Neural cell (in vitro differentiated cells): ENCODE measurements around the gene TNFRSF12A. TPM values are rescaled to one million over a fixed set of nuclear protein-coding genes. Genes with fewer than 3 reads are reported as not detected.
A peak's percentile ranks its signal among the peaks of the same experiment; 100 is the strongest.

Experiments
- H2AFZ ChIP-seq: fragments of 200-600, 300-800 bp; sonication (generic), shearing (Covaris generic); 2 replicates; pipeline ENCODE4 v1.6.0; 2014; ENCODE audit warnings: low read depth, mild to moderate bottlenecking, antibody characterized with exemption, low read length, moderate library complexity
- H3F3A ChIP-seq: fragments of 200-600 bp; shearing (Covaris generic); 2 replicates; pipeline ENCODE4 v1.6.1; 2016; ENCODE audit warnings: mild to moderate bottlenecking, moderate library complexity, mixed read lengths, antibody characterized with exemption, low read length; ENCODE audit not compliant: insufficient read depth, poor library complexity, severe bottlenecking
- H3K27ac ChIP-seq: fragments of 200-600, 300-800 bp; sonication (generic), shearing (Covaris generic); 2 replicates; pipeline ENCODE4 v1.5.1; 2014; ENCODE audit warnings: mild to moderate bottlenecking, low read length, moderate library complexity
- H3K27me3 ChIP-seq: fragments of 300-800, 200-600 bp; sonication (generic), shearing (Covaris generic); 2 replicates; pipeline ENCODE4 v1.6.0; 2014; ENCODE audit warnings: mild to moderate bottlenecking, low read depth, low read length, moderate library complexity; ENCODE audit not compliant: insufficient read depth
- H3K36me3 ChIP-seq: fragments of 300-800, 200-600 bp; sonication (generic), shearing (Covaris generic); 2 replicates; pipeline ENCODE4 v1.5.1; 2014; ENCODE audit warnings: mild to moderate bottlenecking, antibody characterized with exemption, low read length, moderate library complexity; ENCODE audit not compliant: insufficient read depth
- H3K4me2 ChIP-seq: fragments of 300-800, 200-600 bp; sonication (generic), shearing (Covaris generic); 2 replicates; pipeline ENCODE4 v1.6.0; 2014; ENCODE audit warnings: mild to moderate bottlenecking, low read length
- H3K4me3 ChIP-seq: fragments of 300-800, 200-600 bp; sonication (generic), shearing (Covaris generic); 2 replicates; pipeline ENCODE4 v1.5.1; 2014; ENCODE audit warnings: mild to moderate bottlenecking, low read length, moderate library complexity
- H3K79me2 ChIP-seq: fragments of 200-600 bp; shearing (Covaris generic); replicated peaks from 2 replicates; pipeline ENCODE4 v1.6.0; 2014; ENCODE audit warnings: mild to moderate bottlenecking, low read length, moderate library complexity; ENCODE audit not compliant: insufficient read depth
- H3K9ac ChIP-seq: fragments of 300-800, 200-600 bp; sonication (generic), shearing (Covaris generic); 2 replicates; pipeline ENCODE4 v1.6.1; 2016; ENCODE audit warnings: mild to moderate bottlenecking, low read length, mixed read lengths
- H3K9me2 ChIP-seq: fragments of 200-600 bp; shearing (Covaris generic); 2 replicates; pipeline ENCODE4 v1.6.1; 2016; ENCODE audit warnings: mild to moderate bottlenecking, low read length, mixed read lengths; ENCODE audit not compliant: insufficient read depth
- H3K9me3 ChIP-seq: fragments of 200-600, 300-800 bp; sonication (generic), shearing (Covaris generic); 2 replicates; pipeline ENCODE4 v1.6.1; 2016; ENCODE audit warnings: mild to moderate bottlenecking, mixed run types, low read length, moderate library complexity, mixed read lengths
- H4K20me1 ChIP-seq: fragments of 200-600 bp; shearing (Covaris generic); 2 replicates; pipeline ENCODE4 v1.6.1; 2016; ENCODE audit warnings: mild to moderate bottlenecking, mixed run types; ENCODE audit not compliant: insufficient read depth
- EP300 ChIP-seq: fragments of 450-650 bp; conservative IDR thresholded peaks from 2 replicates; pipeline ENCODE4 v1.6.1; 2014; ENCODE audit warnings: antibody characterized with exemption, mild to moderate bottlenecking, moderate library complexity; ENCODE audit not compliant: poor library complexity, severe bottlenecking
- EZH2 ChIP-seq: fragments of 200-600, 300-800 bp; shearing (Covaris generic), sonication (generic); IDR thresholded peaks from 2 replicates; pipeline ENCODE4 v1.6.1; 2014; ENCODE audit warnings: antibody characterized with exemption, low read length, borderline replicate concordance, mild to moderate bottlenecking; ENCODE audit not compliant: insufficient read depth, poor library complexity, severe bottlenecking
- MXI1 ChIP-seq: fragments of 450-650 bp; conservative IDR thresholded peaks from 2 replicates; pipeline ENCODE4 v1.6.1; 2014; ENCODE audit warnings: antibody characterized with exemption, mild to moderate bottlenecking; ENCODE audit not compliant: poor library complexity, severe bottlenecking
- POLR2AphosphoS5 ChIP-seq: IDR thresholded peaks from 2 replicates; pipeline ENCODE4 v1.6.1; 2012
- RAD21 ChIP-seq: fragments of 450-650 bp; conservative IDR thresholded peaks from 2 replicates; pipeline ENCODE4 v1.6.1; 2014; ENCODE audit warnings: antibody characterized with exemption, mild to moderate bottlenecking, moderate library complexity
- SMC3 ChIP-seq: fragments of 450-650 bp; conservative IDR thresholded peaks from 2 replicates; pipeline ENCODE4 v1.6.1; 2014; ENCODE audit warnings: antibody characterized with exemption, mild to moderate bottlenecking, moderate library complexity; ENCODE audit not compliant: poor library complexity
- TAF1 ChIP-seq: IDR thresholded peaks from 2 replicates; pipeline ENCODE4 v1.6.1; 2012; ENCODE audit warnings: low read depth
- polyA plus RNA-seq: library from polyadenylated mRNA; depleted of rRNA; stranded (reverse); fragments of >200 nt; gene quantifications from 2 replicates; pipeline ENCODE4 v1.2.3, GENCODE V29; 2014
- TF ChIP-seq, protein P1 (sequence below): fragments of 450-650 bp; IDR thresholded peaks from 2 replicates; pipeline ENCODE4 v1.5.1; 2014; ENCODE audit warnings: antibody characterized with exemption, mild to moderate bottlenecking, moderate library complexity; ENCODE audit not compliant: poor library complexity, severe bottlenecking
- TF ChIP-seq, protein P2 (sequence below): IDR thresholded peaks from 2 replicates; pipeline ENCODE4 v1.6.1; 2012; ENCODE audit warnings: borderline replicate concordance

TNFRSF12A gene
- polyA plus RNA-seq, 1 donor from 2014 or later, result 2.3 TPM

DNA sequence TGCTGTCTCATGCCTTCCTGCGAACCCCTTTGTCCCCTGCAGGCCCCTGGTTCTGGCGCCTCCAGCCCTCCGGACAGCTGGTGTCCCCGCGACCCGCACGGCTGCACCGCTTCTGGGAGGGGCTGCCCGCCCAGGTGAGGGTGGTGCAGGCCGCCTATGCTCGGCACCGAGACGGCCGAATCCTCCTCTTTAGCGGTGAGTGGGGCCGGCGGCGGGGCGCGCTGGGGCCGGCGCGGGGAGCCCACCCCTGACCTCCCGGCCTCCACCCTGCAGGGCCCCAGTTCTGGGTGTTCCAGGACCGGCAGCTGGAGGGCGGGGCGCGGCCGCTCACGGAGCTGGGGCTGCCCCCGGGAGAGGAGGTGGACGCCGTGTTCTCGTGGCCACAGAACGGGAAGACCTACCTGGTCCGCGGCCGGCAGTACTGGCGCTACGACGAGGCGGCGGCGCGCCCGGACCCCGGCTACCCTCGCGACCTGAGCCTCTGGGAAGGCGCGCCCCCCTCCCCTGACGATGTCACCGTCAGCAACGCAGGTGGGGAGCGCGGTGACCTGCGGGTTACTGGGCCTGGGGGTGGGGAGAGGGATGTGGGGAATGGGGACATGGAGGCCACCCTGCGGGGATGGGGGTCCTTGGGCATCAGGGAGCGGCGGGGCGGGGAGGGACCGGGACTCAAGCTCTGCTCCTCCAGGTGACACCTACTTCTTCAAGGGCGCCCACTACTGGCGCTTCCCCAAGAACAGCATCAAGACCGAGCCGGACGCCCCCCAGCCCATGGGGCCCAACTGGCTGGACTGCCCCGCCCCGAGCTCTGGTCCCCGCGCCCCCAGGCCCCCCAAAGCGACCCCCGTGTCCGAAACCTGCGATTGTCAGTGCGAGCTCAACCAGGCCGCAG lies 38.2 kb downstream of the TNFRSF12A start:
- peak overlapping the region; percentile 51 for H3K27ac ChIP-seq
- no peak for TF ChIP-seq RAD21
- TF ChIP-seq, protein P1, sequence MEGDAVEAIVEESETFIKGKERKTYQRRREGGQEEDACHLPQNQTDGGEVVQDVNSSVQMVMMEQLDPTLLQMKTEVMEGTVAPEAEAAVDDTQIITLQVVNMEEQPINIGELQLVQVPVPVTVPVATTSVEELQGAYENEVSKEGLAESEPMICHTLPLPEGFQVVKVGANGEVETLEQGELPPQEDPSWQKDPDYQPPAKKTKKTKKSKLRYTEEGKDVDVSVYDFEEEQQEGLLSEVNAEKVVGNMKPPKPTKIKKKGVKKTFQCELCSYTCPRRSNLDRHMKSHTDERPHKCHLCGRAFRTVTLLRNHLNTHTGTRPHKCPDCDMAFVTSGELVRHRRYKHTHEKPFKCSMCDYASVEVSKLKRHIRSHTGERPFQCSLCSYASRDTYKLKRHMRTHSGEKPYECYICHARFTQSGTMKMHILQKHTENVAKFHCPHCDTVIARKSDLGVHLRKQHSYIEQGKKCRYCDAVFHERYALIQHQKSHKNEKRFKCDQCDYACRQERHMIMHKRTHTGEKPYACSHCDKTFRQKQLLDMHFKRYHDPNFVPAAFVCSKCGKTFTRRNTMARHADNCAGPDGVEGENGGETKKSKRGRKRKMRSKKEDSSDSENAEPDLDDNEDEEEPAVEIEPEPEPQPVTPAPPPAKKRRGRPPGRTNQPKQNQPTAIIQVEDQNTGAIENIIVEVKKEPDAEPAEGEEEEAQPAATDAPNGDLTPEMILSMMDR, result no peak
- TF ChIP-seq EZH2, result no peak
- no peak for TF ChIP-seq EP300
- no peak for TF ChIP-seq POLR2AphosphoS5
- no peak for TF ChIP-seq TAF1
- TF ChIP-seq SMC3, result no peak
- TF ChIP-seq, protein P2, sequence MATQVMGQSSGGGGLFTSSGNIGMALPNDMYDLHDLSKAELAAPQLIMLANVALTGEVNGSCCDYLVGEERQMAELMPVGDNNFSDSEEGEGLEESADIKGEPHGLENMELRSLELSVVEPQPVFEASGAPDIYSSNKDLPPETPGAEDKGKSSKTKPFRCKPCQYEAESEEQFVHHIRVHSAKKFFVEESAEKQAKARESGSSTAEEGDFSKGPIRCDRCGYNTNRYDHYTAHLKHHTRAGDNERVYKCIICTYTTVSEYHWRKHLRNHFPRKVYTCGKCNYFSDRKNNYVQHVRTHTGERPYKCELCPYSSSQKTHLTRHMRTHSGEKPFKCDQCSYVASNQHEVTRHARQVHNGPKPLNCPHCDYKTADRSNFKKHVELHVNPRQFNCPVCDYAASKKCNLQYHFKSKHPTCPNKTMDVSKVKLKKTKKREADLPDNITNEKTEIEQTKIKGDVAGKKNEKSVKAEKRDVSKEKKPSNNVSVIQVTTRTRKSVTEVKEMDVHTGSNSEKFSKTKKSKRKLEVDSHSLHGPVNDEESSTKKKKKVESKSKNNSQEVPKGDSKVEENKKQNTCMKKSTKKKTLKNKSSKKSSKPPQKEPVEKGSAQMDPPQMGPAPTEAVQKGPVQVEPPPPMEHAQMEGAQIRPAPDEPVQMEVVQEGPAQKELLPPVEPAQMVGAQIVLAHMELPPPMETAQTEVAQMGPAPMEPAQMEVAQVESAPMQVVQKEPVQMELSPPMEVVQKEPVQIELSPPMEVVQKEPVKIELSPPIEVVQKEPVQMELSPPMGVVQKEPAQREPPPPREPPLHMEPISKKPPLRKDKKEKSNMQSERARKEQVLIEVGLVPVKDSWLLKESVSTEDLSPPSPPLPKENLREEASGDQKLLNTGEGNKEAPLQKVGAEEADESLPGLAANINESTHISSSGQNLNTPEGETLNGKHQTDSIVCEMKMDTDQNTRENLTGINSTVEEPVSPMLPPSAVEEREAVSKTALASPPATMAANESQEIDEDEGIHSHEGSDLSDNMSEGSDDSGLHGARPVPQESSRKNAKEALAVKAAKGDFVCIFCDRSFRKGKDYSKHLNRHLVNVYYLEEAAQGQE, result no peak
- TF ChIP-seq MXI1, result no peak
- peak overlapping the region; percentile 88 for H3K9ac ChIP-seq
- no peaks in the 10 kb centered on the region for H3F3A ChIP-seq
- no peaks in the 10 kb centered on the region for H4K20me1 ChIP-seq
- no peaks in the 10 kb centered on the region for H3K79me2 ChIP-seq
- no peaks in the 10 kb centered on the region for H3K36me3 ChIP-seq
- H3K4me3 ChIP-seq, result peak overlapping the region; percentile 97
- H3K9me2 ChIP-seq, result no peaks in the 10 kb centered on the region
- no peaks in the 10 kb centered on the region for H3K9me3 ChIP-seq
- H3K27me3 ChIP-seq, result no peaks in the 10 kb centered on the region
- H2AFZ ChIP-seq, result peak overlapping the region; percentile 85
- peak overlapping the region; percentile 55 for H3K4me2 ChIP-seq

DNA sequence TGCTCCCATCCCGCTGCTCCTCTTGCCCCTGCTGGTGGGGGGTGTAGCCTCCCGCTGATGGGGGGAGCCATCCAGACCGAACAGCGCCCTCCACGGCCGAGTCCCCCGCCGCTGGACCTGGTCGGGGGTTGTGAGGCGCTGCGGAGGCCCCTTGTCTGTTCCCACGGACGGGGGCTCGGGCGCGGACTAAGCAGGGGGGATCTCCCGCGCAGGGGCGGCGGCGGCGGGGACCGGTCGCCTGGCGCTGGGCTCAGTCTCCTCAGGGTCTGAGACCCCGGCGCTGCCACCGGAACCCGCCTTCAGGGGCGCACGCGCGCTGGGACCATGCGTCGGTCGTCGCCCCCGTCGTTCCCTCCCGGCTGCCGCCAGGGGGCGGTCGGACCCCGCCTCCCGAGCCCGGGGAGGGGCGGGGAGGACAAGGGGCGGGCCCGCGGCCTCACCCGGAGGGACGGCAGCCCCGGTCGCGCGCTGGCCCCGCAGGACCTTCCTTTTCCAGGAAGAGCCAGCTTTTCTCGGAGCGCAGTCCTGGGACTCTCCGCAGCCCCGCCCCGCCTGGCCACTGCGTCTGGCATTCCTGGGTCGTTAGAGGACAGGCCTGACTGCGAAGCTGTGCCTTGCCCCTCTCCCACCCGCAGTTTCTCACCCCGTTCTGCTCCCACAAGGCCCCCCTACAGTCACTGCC lies 39.0 kb downstream of the TNFRSF12A start:
- Histone ChIP-seq H3F3A (no peaks in the 10 kb centered on the region), H3K9ac (peak overlapping the region; percentile 88), H3K79me2 (no peaks in the 10 kb centered on the region), H3K4me3 (peak overlapping the region; percentile 97), H4K20me1 (no peaks in the 10 kb centered on the region), H3K36me3 (no peaks in the 10 kb centered on the region), H3K27ac (peak overlapping the region; percentile 51), H3K9me3 (no peaks in the 10 kb centered on the region), H2AFZ (peak overlapping the region; percentile 85), H3K9me2 (no peaks in the 10 kb centered on the region), H3K4me2 (peak overlapping the region; percentile 55), H3K27me3 (no peaks in the 10 kb centered on the region)
- TF ChIP-seq EZH2 (no peak), POLR2AphosphoS5 (peak; percentile 71), TAF1 (no peak), RAD21 (peak; percentile 85), SMC3 (peak; percentile 81), EP300 (peak; percentile 19), MXI1 (peak; percentile 69)
- TF ChIP-seq, protein P2, result peak; percentile 37
- TF ChIP-seq, protein P1, result peak; percentile 97
